Osteocyte (in vitro differentiated cells): ENCODE data around the gene ATIC. TPM values are rescaled to one million over a fixed set of nuclear protein-coding genes. Genes with fewer than 3 reads are reported as not detected.

ENCODE experiments used
- DNase-seq: peaks from one replicate; pipeline ENCODE4 v3.0.0; 2021; ENCODE audit warnings: mixed read lengths; ENCODE audit not compliant: unreplicated experiment; ENCODE audit errors: extremely low spot score
- H3K27ac Mint-ChIP-seq: one replicate; pipeline ENCODE4 v1.8.0; 2021; ENCODE audit warnings: mild to moderate bottlenecking, mixed read lengths; ENCODE audit not compliant: unreplicated experiment
- H3K27me3 Mint-ChIP-seq: one replicate; pipeline ENCODE4 v1.8.0; 2021; ENCODE audit warnings: mixed read lengths; ENCODE audit not compliant: unreplicated experiment
- H3K36me3 Mint-ChIP-seq: one replicate; pipeline ENCODE4 v1.8.0; 2021; ENCODE audit warnings: mixed read lengths; ENCODE audit not compliant: unreplicated experiment
- H3K4me1 Mint-ChIP-seq: one replicate; pipeline ENCODE4 v1.8.0; 2021; ENCODE audit warnings: mixed read lengths; ENCODE audit not compliant: unreplicated experiment
- H3K4me3 Mint-ChIP-seq: one replicate; pipeline ENCODE4 v1.8.0; 2021; ENCODE audit warnings: mild to moderate bottlenecking, moderate library complexity, mixed read lengths; ENCODE audit not compliant: unreplicated experiment
- H3K9me3 Mint-ChIP-seq: one replicate; pipeline ENCODE4 v1.8.0; 2021; ENCODE audit warnings: mixed read lengths; ENCODE audit not compliant: unreplicated experiment
- CTCF ChIP-seq: fragments of 200-600 bp; sonication (generic); IDR thresholded peaks from 2 replicates; pipeline ENCODE4 v1.5.0; 2021; ENCODE audit warnings: antibody characterized with exemption, mild to moderate bottlenecking, moderate library complexity
- total RNA-seq: library from RNA; stranded (reverse); gene quantifications from 2 replicates; pipeline ENCODE4 v1.2.1, GENCODE V29; 2021

The ATIC gene
- total RNA-seq, 1 donor from 2014 or later: 89.7 TPM

GRCh38 chr2:215383652-215384279 lies 71.9 kb downstream of the ATIC start:
- no peaks in the 10 kb centered on the region for H3K27me3 Mint-ChIP-seq
- no peaks in the 10 kb centered on the region for H3K9me3 Mint-ChIP-seq
- H3K36me3 Mint-ChIP-seq: peaks cover 83% of the 10 kb centered on the region
- peak overlapping the region; percentile 81 for H3K27ac Mint-ChIP-seq
- peaks cover 41% of the 10 kb centered on the region for H3K4me1 Mint-ChIP-seq
- no peak for DNase-seq
- no peak for TF ChIP-seq CTCF
- no peak overlapping the region for H3K4me3 Mint-ChIP-seq

GRCh38 chr2:215384710-215385109 lies 72.9 kb downstream of the ATIC start:
- Mint-ChIP-seq H3K9me3 (no peaks in the 10 kb centered on the region), H3K27me3 (no peaks in the 10 kb centered on the region), H3K4me1 (peaks cover 34% of the 10 kb centered on the region), H3K4me3 (no peak overlapping the region), H3K27ac (peak overlapping the region; percentile 57), H3K36me3 (peaks cover 81% of the 10 kb centered on the region)
- DNase-seq: no peak
- no peak for TF ChIP-seq CTCF

DNA sequence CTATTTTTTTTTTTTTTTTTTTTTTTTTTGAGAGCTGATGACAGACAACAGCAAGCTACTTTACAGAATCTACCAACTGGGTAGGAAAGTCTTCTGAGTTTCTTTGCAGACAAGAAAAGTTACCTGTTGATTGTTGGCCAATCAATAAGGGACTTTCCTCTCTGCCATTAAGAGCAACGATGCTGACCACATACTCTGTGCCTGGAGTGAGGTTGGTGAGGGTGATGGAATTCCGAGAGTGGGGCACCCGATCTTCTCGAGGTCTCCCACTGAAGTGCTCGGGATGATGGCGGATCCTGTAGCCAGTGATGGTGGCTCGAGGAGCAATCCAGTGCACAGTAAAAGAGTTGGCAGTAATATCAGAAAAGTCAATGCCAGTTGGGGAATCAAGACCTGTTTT lies 74.7 kb downstream of the ATIC start:
- no peaks in the 10 kb centered on the region for H3K9me3 Mint-ChIP-seq
- no peak for TF ChIP-seq CTCF
- peak overlapping the region; percentile 12 for H3K4me3 Mint-ChIP-seq
- no peaks in the 10 kb centered on the region for H3K27me3 Mint-ChIP-seq
- H3K27ac Mint-ChIP-seq: peak overlapping the region; percentile 77
- peaks cover 82% of the 10 kb centered on the region for H3K36me3 Mint-ChIP-seq
- DNase-seq: no peak
- peaks cover 38% of the 10 kb centered on the region for H3K4me1 Mint-ChIP-seq

DNA sequence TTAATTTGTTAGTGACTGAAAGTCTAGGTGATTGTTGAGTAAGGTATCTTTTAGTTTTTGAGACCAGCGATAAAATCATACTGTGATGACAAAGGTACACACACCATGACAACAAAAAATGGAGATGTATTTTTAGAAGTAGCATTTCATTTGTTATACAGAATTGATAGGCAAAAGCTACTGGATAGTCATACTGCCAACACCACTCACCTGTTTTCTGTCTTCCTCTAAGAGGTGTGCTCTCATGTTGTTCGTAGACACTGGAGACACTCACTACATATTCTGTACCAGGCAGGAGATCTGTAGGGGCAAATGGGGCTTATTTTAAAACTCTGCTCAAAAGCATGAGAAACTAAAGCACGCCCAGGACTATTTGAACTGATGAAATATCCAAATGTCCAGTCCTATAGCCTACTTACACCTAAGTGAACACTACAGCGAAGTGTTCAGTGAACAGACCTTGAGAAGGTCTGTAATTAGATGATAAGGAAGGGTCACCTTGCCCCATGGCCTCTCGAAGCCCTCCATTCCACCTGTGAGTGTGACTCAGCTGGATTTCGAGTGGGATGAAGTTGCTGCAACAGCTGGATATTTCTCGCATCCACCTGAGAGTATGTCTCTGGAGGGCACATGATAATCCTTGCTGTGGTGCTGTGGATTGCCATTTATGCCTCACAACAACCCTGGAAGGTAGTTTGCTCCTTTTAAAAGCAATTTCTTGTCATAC lies 76.3 kb downstream of the ATIC start:
- peaks cover 81% of the 10 kb centered on the region for H3K36me3 Mint-ChIP-seq
- no peak for TF ChIP-seq CTCF
- H3K27ac Mint-ChIP-seq: peak overlapping the region; percentile 91
- no peak for DNase-seq
- no peaks in the 10 kb centered on the region for H3K9me3 Mint-ChIP-seq
- no peaks in the 10 kb centered on the region for H3K27me3 Mint-ChIP-seq
- H3K4me1 Mint-ChIP-seq: peaks cover 38% of the 10 kb centered on the region
- H3K4me3 Mint-ChIP-seq: no peak overlapping the region

DNA sequence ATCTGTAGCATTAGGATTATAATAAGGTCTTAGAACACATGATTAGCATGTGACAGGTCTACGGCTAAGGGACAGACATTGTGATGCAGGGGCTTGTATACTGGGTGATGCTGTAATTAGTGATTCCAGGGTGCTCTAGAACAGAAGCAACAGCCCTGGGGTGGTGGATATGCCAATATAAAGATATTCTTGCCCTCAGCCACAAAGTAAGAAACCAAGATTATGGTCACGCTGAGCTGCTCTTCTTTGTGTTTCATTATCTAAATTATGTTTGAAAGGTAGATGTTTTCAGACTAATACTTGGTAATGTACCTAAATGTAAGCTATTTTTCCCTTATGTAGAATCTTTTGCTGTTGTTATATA lies 78.7 kb downstream of the ATIC start:
- Mint-ChIP-seq H3K27ac (peak overlapping the region; percentile 91), H3K9me3 (no peaks in the 10 kb centered on the region), H3K4me3 (no peak overlapping the region), H3K36me3 (peaks cover 82% of the 10 kb centered on the region), H3K27me3 (no peaks in the 10 kb centered on the region), H3K4me1 (peaks cover 53% of the 10 kb centered on the region)
- no peak for DNase-seq
- TF ChIP-seq CTCF: no peak
